PC-9 (cell line): Measurements from ENCODE around the gene DNAJC5. TPM values are rescaled to one million over a fixed set of nuclear protein-coding genes. Genes with fewer than 3 reads are reported as not detected.

Source experiments
- BruUV-seq: library from RNA; stranded (reverse); fragments of 400-500 nt; replicated peaks from 2 replicates; lab custom pipeline; 2021; lab: Mats Ljungman, UMichigan
- CTCF ChIA-PET: fragments of 300-600 bp; sonication (Branson Sonifier 250); formaldehyde crosslinking; loops from one replicate; lab custom pipeline; 2022; ENCODE audit warnings: antibody characterized with exemption; lab: Charles Lee
- POLR2A ChIA-PET: fragments of 300-600 bp; sonication (Branson Sonifier 250); formaldehyde crosslinking; loops from one replicate; lab custom pipeline; 2022; ENCODE audit warnings: antibody characterized with exemption; ENCODE audit not compliant: unreplicated experiment; lab: Charles Lee
- DNase-seq, 2 experiments: peaks; one replicate each; pipeline versions ENCODE4 v3.0.0 to v3.0.0-alpha.2; 2015 to 2022; ENCODE audit warnings: mixed read lengths in 1 of 2
- H2AFZ ChIP-seq: fragments of 200-600 bp; sonication (generic); 2 replicates; pipeline ENCODE4 v1.8.1; 2017; ENCODE audit warnings: antibody characterized with exemption
- H3F3A ChIP-seq: fragments of 200-600 bp; sonication (generic); 2 replicates; pipeline ENCODE4 v1.8.1; 2017; ENCODE audit warnings: antibody characterized with exemption, mild to moderate bottlenecking, low read depth; ENCODE audit not compliant: insufficient read depth
- H3K27ac ChIP-seq: fragments of 200-600 bp; sonication (generic); 2 replicates; pipeline ENCODE4 v1.6.1; 2016; ENCODE audit warnings: mixed run types
- H3K27me3 ChIP-seq: fragments of 200-600 bp; sonication (generic); 2 replicates; pipeline ENCODE4 v1.6.1; 2016; ENCODE audit warnings: low read depth, mixed run types; ENCODE audit not compliant: insufficient read depth
- H3K36me3 ChIP-seq: fragments of 200-600 bp; sonication (generic); 2 replicates; pipeline ENCODE4 v1.6.1; 2016; ENCODE audit warnings: low read depth, mixed run types
- H3K4me1 ChIP-seq: fragments of 200-600 bp; sonication (generic); replicated peaks from 2 replicates; pipeline ENCODE4 v1.6.1; 2016; ENCODE audit warnings: mixed run types; ENCODE audit not compliant: insufficient read depth
- H3K4me2 ChIP-seq: fragments of 200-600 bp; sonication (generic); 2 replicates; pipeline ENCODE4 v1.6.1; 2017; ENCODE audit warnings: mixed run types
- H3K4me3 ChIP-seq: fragments of 200-600 bp; sonication (generic); 2 replicates; pipeline ENCODE4 v1.6.1; 2016; ENCODE audit warnings: mixed run types
- H3K79me2 ChIP-seq: fragments of 200-600 bp; sonication (generic); 2 replicates; pipeline ENCODE4 v1.6.1; 2017; ENCODE audit warnings: low read depth, mixed run types
- H3K9me2 ChIP-seq: fragments of 200-600 bp; sonication (generic); 2 replicates; pipeline ENCODE4 v1.8.1; 2017; ENCODE audit warnings: mild to moderate bottlenecking; ENCODE audit not compliant: insufficient read depth
- H3K9me3 ChIP-seq: fragments of 200-600 bp; sonication (generic); 2 replicates; pipeline ENCODE4 v1.8.1; 2016; ENCODE audit warnings: low read depth; ENCODE audit not compliant: insufficient read depth
- H4K20me1 ChIP-seq: fragments of 200-600 bp; sonication (generic); 2 replicates; pipeline ENCODE4 v1.8.1; 2017; ENCODE audit not compliant: insufficient read depth
- CTCF ChIP-seq: fragments of 200-600 bp; sonication (generic); conservative IDR thresholded peaks from 2 replicates; pipeline ENCODE4 v1.6.1; 2017; ENCODE audit warnings: mixed run types, antibody characterized with exemption, mild to moderate bottlenecking, moderate library complexity
- EZH2 ChIP-seq: fragments of 200-600 bp; sonication (generic); IDR thresholded peaks from 2 replicates; pipeline ENCODE4 v1.8.0; 2017; ENCODE audit warnings: antibody characterized with exemption, low read depth
- intact Hi-C: fragments of 100-400 bp; cut with micrococcal nuclease; formaldehyde crosslinking; loops from one replicate; pipeline ENCODE4 v1.10.0; 2022; ENCODE audit not compliant: unreplicated experiment
- total RNA-seq: library from RNA; stranded (reverse); gene quantifications from 2 replicates; pipeline ENCODE4 v1.2.3, GENCODE V29; 2021

Gene DNAJC5
- total RNA-seq, 1 experiment from 2014 or later, result 48.1 TPM

- H3K27ac ChIP-seq, result no peak overlapping the region
- H3K27me3 ChIP-seq, result no peaks in the 10 kb centered on the region
- TF ChIP-seq EZH2 (no peak), CTCF (no peak)
- ChIA-PET CTCF (no interaction called here), POLR2A (no interaction called here)
- peaks cover 14% of the 10 kb centered on the region for H3K4me1 ChIP-seq
- H3K4me3 ChIP-seq, result no peak overlapping the region
- H3F3A ChIP-seq, result peaks cover 44% of the 10 kb centered on the region
- peaks cover 10% of the 10 kb centered on the region; the same call in 1 of the 2 replicates for H3K36me3 ChIP-seq
- no peaks in the 10 kb centered on the region for H3K9me2 ChIP-seq
- intact Hi-C loops, result no loop called here
- H3K9me3 ChIP-seq, result no peaks in the 10 kb centered on the region
- peaks cover 100% of the 10 kb centered on the region for H3K79me2 ChIP-seq
- no peak overlapping the region for H3K4me2 ChIP-seq
- no TSS peak for BruUV-seq
- H4K20me1 ChIP-seq, result peaks cover 65% of the 10 kb centered on the region
- no peak overlapping the region for H2AFZ ChIP-seq
- no peak for DNase-seq
These were observed 5.5 kb downstream of the DNAJC5 start for GRCh38 chr20:63900413-63900812.

- no peaks in the 10 kb centered on the region for H3K4me1 ChIP-seq
- POLR2A ChIA-PET, result no interaction called here
These were observed 9.1 kb downstream of the DNAJC5 start for GRCh38 chr20:63903796-63904561.

DNA sequence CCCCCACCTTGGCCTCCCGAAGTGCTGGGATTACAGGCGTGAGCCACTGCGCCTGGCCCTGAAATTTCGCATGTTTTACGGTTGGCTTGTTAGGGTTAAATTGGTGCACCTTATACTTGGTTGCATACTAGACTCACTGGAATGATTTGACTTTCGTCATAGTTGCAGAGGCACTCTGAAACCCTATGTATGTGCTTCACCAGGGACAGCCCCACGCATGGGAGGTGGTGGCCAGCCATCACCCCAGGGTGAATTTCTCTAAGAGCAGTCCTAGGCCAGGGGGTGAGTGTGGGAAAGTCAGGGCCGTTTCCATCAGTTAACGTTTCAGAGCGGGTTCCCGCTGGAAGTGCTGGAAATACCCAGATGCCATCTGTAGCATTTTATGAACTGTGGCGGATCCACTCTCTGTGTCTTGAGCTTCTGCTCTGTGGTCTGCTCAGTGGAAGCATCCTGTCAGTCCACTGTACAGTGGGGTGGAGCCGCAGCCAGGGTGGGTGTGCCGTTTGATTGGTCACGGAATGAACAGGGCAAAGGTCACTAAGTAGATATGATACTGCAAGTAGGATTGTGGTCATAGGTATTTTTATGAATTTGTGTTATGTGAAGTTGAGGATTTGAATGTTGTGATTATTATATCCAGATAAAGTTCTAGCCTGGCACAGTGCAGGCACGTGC is 13.2 kb downstream of the DNAJC5 start:
- Histone ChIP-seq H2AFZ (no peak overlapping the region), H3K4me3 (no peak overlapping the region), H3K9me3 (no peaks in the 10 kb centered on the region), H3F3A (peaks cover 4% of the 10 kb centered on the region; the same call in 1 of the 2 replicates), H3K79me2 (peaks cover 97% of the 10 kb centered on the region), H4K20me1 (peaks cover 77% of the 10 kb centered on the region), H3K27me3 (no peaks in the 10 kb centered on the region), H3K4me1 (no peaks in the 10 kb centered on the region), H3K36me3 (no peaks in the 10 kb centered on the region), H3K9me2 (no peaks in the 10 kb centered on the region), H3K4me2 (no peak overlapping the region), H3K27ac (no peak overlapping the region)
- TF ChIP-seq EZH2, result no peak
- no peak for TF ChIP-seq CTCF
- ChIA-PET CTCF (no interaction called here), POLR2A (no interaction called here)
- no peak for DNase-seq
- intact Hi-C loops, result no loop called here
- BruUV-seq, result no TSS peak

More at GRCh38 chr20:63903796-63904561, 9.1 kb downstream of the DNAJC5 start:
- no peaks in the 10 kb centered on the region for H3K9me3 ChIP-seq
- CTCF ChIA-PET, result no interaction called here
- H3K27ac ChIP-seq, result no peak overlapping the region
- no peak overlapping the region for H3K4me3 ChIP-seq
- no peak overlapping the region for H3K4me2 ChIP-seq
- TSS peak; percentile 8 for BruUV-seq
- peaks cover 27% of the 10 kb centered on the region; the same call in 1 of the 2 replicates for H3F3A ChIP-seq
- no peak for DNase-seq
- peaks cover 61% of the 10 kb centered on the region for H4K20me1 ChIP-seq
- TF ChIP-seq EZH2 (no peak), CTCF (no peak)
- peaks cover 97% of the 10 kb centered on the region for H3K79me2 ChIP-seq
- H3K27me3 ChIP-seq, result no peaks in the 10 kb centered on the region
- intact Hi-C loops, result no loop called here
- H2AFZ ChIP-seq, result no peak overlapping the region
- H3K36me3 ChIP-seq, result no peaks in the 10 kb centered on the region
- H3K9me2 ChIP-seq, result no peaks in the 10 kb centered on the region
